Cerebellar cortex (tissue), 1 donor: ENCODE data around the gene MEN1.
"Not testable (repeated sequence)": the region's sequence is repeated elsewhere in the genome, so short reads cannot be mapped to it uniquely, and the experiment has no call there.

ENCODE experiments used
- DNase-seq: peaks from one replicate; pipeline ENCODE4 v3.0.0-alpha.2; 2015; ENCODE audit warnings: low spot score

Gene MEN1

DNA sequence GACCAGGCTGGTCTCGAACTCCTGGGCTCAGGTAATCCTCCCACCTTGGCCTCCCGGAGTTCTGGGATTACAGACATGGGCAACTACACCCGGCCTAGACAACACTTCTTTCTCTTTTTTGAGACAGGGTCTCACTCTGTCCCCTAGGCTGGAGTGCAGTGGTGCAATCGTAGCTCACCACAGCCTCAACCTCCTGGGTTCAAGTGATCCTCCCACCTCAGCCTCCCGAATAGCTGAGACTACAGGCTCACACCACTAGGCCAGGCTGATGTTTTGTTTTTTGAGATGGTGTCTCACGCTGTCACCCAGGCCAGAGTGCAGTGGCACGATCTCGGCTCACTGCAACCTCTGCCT, 35.4 kb upstream of the MEN1 start:
- not testable (repeated sequence) for DNase-seq

DNA sequence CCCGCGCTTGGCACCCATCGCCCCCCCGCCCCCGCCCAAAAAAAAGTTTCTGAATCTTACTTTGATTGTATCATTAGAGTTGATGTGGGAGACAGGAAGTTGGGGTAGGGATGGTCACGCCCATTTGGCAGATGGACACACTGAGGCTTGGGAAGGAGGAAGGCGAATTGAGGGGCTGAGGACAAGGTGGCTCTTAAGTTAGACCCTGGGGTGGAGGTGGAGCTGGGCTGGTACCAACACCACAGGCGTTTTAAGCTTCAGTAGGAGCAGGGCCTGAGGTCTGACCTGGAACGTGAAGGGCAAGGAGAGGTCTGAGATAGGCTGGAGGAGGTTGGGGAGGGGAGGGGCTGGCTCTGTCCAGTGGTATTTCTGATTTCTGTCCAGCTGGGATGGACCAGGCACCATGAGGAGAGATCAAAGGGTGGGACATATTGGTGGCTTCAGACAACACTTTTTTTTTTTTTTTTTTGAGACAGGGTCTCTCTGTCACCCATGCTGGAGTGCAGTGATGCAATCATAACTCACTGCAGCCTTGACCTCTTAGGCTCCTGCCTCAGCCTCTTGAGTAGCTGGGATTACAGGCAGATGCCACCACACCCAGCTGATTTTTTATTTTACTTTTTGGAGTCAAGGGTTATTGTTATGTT, 34.9 kb upstream of the MEN1 start:
- no peak for DNase-seq

DNA sequence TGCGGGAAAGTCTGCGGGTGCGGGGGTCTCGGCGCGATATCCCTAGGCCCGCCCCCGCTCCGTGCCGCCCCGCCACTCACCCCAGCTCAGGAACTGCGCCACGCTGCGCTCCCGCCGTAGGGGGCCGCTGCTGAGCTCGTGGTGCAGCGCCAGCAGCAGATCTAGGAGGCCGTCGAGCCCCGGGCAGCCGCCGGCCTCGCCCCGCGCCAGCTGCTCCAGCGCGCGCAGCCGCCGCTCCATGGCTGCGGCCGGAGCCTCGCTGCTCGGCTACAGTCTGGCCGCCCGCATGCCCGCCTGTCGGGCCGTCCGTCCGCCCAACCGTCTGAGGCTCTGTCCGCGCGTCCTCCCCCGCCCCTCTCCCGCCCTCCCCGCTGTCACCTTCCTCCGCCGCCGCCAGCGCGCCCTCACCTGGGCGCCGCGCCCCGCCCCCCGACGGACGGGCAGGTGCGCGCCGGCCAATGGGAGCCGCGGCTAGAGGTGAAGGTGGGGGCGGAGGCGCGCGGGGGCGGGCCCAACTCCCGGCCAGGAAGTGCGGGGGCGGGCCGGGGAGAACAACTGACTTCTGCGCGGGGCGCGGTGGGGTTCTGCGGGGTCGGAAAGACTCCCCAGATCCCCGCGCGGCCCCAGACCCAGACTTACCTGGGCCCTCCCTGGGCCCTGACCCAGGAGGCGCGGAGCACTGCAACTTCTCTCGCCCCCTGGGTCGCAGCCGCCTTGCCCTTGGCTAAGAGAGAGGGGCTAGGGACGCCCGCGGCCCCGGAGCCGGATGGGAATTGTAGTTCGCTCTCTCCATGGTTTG, 34.2 kb upstream of the MEN1 start, which contains the start of gene CDC42BPG:
Gene CDC42BPG (minus strand): TSS at position 324 of the 799 bp plus-strand sequence. CDS start 84 bp downstream, at position 240.
- DNase-seq = peak; percentile 49

DNA sequence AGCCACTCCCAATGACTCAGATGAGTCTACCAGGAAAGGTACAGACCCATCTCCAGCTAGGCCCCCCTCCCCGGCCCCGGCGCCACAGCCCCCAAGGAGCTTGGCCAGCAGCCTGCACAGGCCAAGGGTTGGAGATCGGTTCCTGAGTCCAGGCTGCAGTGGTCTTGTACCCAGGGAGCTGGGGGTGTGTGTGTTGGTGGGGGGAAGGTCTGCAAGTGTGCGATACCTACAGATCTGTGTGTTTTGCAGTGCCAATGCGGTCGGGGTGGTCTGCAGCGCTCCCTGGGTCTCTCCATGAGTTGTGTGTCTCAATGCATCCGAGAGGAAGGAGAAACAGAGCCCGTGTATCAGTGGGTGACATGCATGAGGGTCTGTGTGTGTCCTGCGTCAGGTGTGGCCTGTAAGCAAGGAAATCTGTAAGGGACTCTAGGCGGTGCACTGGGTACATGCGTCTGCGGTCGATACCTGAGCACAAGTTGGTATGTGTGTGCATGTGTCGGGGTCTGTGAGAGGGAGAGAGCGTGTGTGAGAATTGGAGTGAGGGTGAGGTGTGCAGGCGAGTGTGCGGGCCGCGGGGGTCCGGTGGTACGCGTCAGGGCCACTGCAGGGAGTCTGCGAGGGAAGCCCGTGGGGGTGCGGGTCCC, 33.5 kb upstream of the MEN1 start:
- DNase-seq = peak; percentile 48

DNA sequence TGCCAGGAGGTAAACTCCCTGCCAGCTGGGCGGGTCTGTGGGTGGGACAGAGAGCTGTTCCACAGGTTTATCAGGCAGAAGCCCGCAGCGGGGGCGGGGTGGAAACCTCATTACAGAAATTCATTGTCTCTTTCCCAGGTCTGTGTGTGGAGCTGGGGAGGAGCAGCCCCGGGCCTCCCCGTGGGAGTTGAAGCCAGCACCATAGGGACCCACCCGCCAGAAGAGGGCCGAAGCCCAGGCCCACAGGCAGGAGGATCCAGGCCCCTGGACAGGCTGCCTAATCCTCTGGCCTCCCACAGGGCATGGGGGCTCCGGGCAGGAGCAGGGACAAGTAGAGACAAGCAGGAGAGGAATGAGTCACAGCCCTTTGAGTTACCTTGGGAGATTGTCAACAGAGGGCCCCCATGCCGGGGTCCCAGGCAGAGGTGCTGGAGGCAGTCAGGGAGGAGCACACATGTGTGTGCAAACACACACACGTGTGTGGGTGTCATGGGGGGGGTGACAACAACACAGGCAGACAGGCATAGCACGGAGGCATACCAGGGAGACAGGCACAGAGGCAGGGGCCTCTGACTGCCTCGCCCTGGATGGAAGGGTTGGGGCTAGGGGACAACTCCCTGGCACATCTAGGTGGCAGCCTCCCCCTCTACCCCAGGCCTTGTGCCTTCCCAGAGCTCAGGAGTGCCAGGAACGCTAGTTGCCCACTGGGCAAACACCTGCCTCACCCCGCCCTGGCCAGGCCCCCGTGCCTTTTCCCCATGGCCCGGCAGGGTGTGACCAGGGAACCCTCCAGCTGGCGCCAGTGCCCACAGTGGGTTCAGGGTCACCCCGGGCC, 32.7 kb upstream of the MEN1 start:
- no peak for DNase-seq

DNA sequence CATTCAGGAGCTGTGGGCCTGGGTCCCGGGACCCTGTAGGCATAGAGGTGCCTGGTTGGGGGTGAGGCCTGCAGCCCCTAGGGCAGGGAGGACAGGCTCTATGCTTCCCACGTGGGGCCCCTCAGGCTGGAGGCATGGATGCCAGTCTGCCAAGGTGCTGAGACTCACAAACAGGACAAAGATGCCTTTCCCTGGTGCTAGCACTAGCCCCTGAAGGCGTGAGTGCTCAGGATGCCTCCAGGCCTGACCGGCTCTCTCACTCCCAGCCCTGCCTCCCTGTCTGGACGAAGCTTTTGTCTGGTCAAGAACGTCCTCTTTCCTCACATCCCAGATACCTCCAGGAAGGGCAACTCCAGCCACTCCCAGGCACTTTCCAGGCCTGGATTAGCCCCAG, 32.0 kb upstream of the MEN1 start:
- no peak for DNase-seq

DNA sequence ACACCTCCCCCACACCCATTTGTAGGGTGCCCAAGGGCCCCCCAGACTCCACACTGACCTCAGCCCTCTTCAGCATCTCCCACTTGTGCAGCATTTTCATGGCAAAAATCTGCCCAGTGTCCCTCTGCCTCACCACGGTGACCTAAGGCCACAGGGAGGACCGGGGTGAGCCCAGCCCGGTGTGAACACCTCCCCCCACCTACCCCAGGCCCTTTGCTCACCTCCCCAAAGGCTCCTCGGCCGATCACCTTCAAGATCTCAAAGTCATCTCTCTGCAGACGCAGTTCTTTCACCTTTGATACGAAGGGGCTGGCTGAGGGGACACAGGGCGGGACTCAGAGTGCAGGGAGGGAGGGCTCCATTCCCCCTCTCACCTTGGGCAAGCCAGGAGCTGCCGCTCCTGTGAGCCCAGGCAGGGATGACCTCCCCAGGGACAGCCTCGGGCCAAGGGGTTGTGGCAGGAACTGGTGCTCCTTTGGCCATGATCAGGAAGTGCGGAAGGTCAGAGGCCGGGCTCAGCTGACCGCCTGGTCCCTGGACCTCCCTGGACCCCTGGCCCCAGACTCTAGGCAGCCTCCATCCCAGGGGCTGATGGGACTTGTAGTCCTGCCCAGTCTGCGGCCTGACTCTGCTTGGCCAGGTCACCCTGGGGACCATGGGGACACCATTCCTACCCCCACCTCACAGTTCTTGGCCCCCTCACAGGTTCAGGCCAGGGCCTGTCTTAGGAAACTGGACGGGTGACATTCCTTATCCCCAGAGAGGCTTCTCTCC, 31.4 kb upstream of the MEN1 start:
- no peak for DNase-seq

DNA sequence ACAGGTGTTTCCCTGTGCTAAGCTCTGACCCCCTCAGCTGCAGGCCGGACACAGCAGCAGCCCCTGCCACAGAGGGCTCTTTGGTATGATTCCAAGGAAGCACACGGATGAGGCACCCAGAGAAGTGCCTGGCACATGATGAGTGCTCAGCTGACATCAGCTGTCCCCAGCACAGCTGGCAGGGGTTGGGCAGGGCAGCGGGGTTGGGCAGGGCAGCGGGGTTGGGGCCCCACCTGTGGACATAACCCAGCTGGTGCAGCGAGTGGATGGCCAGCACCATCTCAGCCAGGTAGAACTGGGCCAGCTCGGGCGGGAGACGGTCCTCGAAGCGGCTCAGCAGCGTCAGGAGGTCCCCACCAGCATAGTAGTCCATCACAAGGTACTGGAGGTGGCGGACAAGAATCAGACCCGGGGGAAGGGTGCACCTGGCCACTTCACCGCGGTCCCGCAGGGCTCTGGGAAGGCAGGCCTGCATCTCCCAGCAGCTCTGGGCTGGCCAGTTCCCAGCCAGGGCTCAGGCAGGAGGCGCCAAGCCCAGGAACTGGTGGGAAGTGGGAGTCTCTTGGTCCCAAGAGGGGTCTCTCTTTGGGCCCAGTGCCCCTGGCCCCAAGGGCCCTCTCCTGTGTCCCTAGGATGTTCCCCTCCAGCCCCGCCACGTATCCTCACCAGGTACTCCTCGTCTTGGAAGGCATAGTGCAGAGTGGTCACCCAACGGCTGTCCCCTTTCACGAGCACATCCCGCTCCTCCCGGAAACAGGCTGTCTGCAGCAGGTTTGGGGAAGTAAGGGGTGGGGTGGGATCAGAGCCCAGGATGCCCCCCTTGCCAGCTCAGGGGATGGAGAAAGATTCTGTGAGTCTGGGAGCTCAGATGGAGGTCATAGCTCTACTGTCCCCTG, 29.8 kb upstream of the MEN1 start:
- DNase-seq = no peak

DNA sequence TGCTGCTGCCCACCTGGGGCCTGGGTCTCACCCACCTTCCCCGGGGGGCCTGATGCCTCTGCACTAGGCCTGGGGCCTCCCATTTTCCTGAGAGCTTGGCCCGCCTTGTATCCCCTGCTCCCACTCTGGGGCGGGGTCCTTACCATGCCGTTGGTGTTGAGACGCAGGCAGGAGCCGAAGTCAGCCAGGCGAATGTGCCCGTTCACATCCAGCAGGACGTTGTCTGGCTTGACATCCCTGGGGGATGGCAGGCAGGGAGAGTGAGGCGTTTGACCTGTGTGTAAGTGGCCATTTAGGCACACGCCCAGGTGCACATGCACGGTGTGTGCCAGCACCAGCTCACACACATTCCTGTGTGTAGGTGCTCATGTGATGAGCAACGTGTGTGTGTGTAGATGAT, 29.0 kb upstream of the MEN1 start:
- DNase-seq = no peak

DNA sequence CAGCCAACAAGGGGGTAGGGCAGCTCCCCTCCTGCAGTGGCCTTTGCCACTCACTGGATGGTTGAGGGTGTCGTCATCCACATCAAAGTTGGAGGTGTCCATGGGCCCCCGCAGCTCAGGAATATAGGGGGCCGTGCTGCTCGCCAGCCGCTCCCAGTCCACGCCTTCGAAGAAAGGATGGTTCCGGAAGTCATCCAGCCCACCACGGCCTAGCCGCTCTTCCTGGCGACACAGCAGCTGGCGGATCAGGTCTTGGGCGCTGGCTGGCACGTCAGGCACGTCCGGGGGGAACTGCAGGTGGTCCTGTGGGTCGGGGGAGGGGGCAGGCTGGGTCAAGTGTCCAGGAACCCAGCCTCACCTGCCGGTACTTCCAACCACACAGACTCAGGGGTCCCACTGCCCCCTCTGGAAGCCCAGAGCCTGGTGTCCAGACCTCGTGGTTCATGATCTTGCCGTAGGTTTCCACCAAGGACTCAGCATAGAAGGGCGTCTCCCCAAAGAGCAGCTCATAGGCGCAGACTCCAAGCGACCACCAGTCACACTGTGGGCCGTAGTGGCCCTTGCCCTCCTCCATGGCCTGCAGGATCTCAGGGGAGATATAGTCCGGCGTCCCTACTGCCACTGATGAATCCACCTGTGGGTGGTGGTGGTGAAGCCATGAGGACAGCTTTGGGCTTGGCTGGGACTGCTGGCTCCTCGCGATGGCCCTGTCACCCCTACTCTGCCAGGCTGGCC, 28.4 kb upstream of the MEN1 start:
- DNase-seq = no peak

DNA sequence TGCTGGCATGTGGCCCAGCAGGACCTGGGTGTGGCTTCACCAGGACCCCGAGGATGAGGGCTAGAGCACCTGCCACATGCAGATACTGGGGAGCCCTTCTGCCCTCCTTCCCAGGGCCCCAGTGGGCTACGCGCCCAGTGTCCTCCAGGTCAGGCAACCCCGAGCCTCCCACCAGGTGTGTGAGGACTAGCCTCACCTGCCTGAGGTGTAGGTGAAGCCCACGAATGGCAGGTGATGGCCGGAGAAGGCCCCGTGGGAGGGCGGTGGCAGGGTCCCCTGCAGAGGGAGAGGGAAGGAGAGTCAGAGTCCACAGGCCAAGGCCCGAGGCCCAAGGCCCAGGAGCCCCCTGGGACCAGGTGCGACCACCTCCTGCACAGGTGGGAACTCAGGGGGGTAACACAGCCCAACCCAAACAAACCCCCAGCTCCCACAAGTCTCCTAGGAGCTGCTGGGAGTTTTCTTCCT, 27.6 kb upstream of the MEN1 start:
- no peak for DNase-seq

DNA sequence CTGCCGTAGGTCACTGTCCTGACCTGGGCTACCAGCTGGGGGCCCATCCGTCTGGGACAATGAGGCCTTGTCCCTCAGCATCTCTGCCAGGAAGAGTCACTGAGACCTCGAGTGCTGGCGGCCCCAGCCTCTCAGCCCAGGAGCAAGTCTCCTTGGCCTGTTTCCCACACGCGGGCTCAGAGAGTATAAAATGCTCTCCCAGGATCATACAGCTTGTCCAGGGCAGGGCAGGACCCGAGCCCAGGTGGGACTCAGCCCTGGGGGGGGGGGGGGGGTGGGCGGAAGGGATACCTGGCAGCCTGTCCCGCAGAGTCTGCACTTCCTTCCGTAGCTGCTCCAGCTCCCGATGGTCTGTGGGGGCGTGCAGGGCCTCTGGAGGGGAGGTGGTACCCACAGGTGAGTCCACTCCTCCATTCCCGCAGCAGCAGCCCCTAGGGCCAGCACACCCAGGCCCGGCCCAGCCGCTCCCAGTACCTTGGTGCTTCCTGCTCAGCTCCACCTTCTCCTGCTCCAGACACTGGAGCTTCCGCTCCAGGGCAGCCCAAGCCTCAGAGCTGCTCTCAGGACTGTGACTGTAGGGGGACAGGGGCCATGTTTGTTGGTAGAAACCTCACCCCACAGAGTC, 26.2 kb upstream of the MEN1 start:
- DNase-seq = no peak

DNA sequence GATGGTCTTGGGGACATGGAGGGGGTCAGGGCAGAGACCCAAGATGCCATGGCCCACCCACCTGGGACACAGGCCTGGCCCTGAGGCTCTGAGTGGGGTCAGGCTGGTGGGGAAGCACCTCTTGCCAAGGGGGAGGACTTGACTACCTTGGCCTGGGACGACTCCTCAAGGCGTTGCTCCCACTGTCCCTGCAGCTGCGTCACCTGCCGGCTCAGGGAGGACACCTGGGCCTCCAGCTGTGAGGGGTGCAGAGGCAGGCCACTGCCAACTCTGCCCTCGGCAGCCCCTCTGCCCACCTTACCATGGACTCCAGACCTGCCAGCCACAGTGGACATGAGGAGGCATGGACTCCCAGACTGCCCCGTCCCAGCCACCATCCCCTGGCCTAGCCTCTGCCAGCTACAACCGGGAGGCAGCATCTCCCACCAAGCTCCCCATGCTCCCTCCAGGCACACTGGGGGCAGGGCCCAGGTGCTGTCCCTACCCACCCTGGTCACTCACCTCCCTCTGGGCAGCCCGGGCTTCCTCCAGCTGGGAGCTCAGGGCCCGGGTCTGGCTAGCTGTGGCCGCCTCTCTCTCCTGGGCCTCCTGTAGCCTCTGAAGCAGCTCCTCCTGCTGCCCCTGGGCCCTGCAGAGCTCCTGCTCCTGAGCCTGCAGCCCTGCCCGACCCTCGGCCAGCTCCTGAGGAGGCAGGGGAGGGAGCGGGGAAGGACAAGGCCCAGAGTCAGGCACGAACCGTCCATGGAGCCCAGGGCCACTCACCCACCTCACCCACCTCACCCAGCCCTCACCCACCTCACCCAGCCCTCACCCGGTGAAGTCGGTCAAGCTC, 25.5 kb upstream of the MEN1 start:
- DNase-seq = no peak

DNA sequence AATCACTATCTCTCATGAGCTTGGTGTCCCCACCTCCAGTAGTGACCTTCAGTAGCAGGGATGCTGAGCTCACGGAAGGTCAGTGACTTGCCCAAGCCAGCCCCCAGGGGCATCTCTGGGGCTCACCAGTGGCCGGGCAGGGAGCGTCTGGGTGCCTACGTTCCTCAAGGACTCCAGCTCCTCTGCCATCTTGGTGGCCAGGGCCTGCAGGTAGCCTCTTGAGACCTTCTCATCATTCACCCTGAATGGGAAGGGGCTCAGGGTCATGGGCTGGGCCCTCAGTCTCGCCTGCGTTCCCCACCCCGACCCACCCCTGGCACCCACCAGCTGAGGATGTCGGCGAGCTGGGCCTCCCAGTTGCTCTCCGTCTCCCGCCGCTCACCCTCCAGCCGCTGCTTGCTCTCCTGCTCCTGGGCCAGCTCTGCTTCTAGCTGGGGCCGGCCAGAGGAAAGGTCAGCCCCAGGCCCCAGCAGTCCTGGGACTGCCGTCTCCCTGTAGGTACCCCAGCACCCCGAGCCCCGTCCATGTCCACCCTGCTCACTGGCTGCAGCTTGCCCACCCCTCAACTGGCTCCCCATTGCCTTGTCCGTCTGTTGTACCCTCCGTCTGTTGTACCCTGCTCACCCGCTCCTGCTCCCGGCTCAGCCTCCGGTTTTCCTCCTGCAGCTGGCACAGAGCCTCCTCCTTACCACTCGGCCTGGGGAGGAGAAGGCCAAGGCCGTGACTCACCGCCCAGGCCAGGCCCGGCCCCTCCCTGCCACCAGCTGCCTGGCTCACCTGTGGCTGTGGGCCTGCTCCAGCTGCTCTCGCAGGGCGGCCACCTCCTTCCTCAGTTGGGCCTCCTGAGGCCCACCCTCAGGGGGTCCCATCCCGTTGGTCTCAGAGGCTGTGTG, 24.6 kb upstream of the MEN1 start:
- DNase-seq = no peak

DNA sequence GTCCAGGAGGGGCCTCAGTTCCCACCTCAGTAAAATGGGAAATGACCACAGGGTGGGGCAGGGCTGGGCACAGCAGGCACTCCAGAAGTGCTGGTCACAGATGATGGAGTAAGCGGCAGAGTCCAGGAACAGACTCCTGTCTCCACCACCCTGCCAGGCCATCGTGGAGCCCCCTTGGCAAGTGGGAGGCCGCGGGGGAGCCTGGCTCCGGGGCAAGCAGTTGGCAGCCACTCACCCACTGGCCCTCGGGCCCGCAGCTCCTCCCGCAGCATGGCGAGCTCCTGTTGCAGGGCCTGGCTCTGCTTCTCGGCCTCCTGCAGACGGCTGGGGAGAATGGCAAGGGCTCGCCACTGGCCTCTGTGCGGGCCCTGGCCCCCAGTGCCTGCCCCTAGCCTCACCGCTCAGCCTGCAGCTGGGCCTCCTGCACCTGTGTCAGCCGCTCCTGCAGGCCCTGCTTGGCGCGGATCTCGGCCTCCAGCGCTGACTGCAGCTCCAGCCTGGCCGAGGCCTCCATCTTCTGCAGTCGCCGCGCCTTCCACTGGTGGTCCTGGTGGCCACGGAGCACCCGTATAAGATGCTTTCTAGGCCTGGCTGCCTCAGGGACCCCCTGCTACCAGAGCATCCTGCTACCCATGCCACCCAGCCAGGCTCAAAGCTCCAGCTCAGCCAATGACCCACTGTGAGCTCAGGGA, 23.8 kb upstream of the MEN1 start:
- no peak for DNase-seq

DNA sequence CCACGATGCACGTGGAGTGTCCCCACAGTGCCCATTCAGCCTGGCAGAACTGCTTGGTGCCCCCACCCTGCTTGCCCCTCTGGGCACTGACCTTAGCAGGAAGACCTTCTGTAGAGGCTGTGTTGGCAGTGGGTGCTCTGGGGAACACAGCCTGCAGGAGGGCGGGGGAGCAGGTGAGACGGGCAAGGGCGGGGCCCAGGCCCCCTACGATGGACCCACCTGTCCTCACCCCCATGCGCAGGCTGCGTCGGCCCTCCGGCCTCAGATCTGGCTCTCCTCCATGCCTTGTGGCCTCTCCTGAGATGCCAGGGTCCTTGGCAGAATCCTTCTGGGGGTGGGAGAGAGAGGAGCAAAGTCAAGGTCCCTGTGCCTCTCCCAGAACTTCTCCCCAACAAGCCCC, 23.2 kb upstream of the MEN1 start:
- no peak for DNase-seq

DNA sequence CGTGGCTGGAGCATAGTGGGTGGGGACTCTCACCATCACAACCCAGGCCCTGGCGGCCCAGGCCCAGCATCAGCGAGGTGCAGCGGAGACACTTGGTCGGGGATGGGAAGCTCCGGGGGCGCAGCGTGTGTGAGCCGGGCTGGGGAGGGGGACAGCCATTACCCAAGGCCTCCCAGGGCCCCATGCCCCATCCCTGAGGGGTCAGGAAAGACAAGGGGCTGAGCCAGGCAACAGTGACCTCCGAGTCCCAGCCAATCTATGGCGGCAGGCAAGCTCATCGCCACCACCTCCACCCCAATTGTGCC, 22.8 kb upstream of the MEN1 start:
- no peak for DNase-seq
